NCI-H526 treated with DMSO at 0.1 percent for 48 hours (cell line): ENCODE measurements around the gene CFAP54.

Source experiments
- DNase-seq: peaks from one replicate; lab custom pipeline; 2025; lab: John Stamatoyannopoulos, UW

Gene CFAP54

GRCh38 chr12:96892104-96892503 is 402.7 kb downstream of the CFAP54 start:
- DNase-seq, result no peak

- DNase-seq, result no peak
These were observed 408.0 kb downstream of the CFAP54 start for GRCh38 chr12:96897421-96897820.

GRCh38 chr12:96901175-96901574 is 411.8 kb downstream of the CFAP54 start:
- DNase-seq, result no peak

- DNase-seq, result no peak
These were observed 412.7 kb downstream of the CFAP54 start for GRCh38 chr12:96902076-96902475.

- no peak for DNase-seq
These were observed 417.1 kb downstream of the CFAP54 start for GRCh38 chr12:96906498-96906848.

GRCh38 chr12:96906849-96907670 is 417.7 kb downstream of the CFAP54 start, which contains the start of gene NEDD1:
TSS of gene NEDD1 (plus strand) at chr12:96907257. CDS start at chr12:96909760, 2,503 bp downstream.
- DNase-seq, result peak; percentile 59

GRCh38 chr12:96907671-96908422 is 418.5 kb downstream of the CFAP54 start:
- peak; percentile 37 for DNase-seq

GRCh38 chr12:96908423-96908675 is 419.0 kb downstream of the CFAP54 start:
- no peak for DNase-seq

GRCh38 chr12:96912261-96912660 is 422.9 kb downstream of the CFAP54 start:
- no peak for DNase-seq

GRCh38 chr12:96912943-96913342 is 423.6 kb downstream of the CFAP54 start:
- DNase-seq, result no peak

GRCh38 chr12:96919510-96920210 is 430.3 kb downstream of the CFAP54 start:
- no peak for DNase-seq
